PC-3 (cell line): ENCODE results near the gene TOGARAM2. TPM values are rescaled to one million over a fixed set of nuclear protein-coding genes. Genes with fewer than 3 reads are reported as not detected.

ENCODE experiments used
- ATAC-seq: fragments of 200-7000 bp; cut with Tn5 transposase; 2 replicates; pipeline ENCODE4 v1.9.1; 2020; ENCODE audit warnings: mild to moderate bottlenecking, moderate library complexity
- BruUV-seq: library from RNA; stranded (reverse); fragments of 400-500 nt; replicated peaks from 2 replicates; lab custom pipeline; 2021; lab: Mats Ljungman, UMichigan
- CTCF ChIA-PET: fragments of 300-600 bp; sonication (Branson Sonifier 250); formaldehyde crosslinking; loops from one replicate; lab custom pipeline; 2022; ENCODE audit warnings: antibody characterized with exemption; lab: Charles Lee
- POLR2A ChIA-PET: fragments of 300-600 bp; sonication (Branson Sonifier 250); formaldehyde crosslinking; loops from one replicate; lab custom pipeline; 2022; ENCODE audit warnings: antibody characterized with exemption; ENCODE audit not compliant: unreplicated experiment; lab: Charles Lee
- DNase-seq: peaks from one replicate; pipeline ENCODE4 v3.0.0-alpha.2; 2015
- H2AFZ ChIP-seq: fragments of 300-600 bp; sonication (generic); 2 replicates; pipeline ENCODE4 v1.6.0; 2016; ENCODE audit warnings: antibody characterized with exemption, low read length
- H3F3A ChIP-seq: fragments of 300-600 bp; sonication (generic); one replicate; pipeline ENCODE4 v1.6.0; 2017; ENCODE audit warnings: antibody characterized with exemption, low read length, control low read depth, mild to moderate bottlenecking; ENCODE audit not compliant: unreplicated experiment
- H3K27ac ChIP-seq: fragments of 300-600 bp; sonication (generic); 2 replicates; pipeline ENCODE4 v1.5.1; 2016; ENCODE audit warnings: mild to moderate bottlenecking, low read length
- H3K27me3 ChIP-seq: fragments of 300-600 bp; sonication (generic); 2 replicates; pipeline ENCODE4 v1.6.1; 2016; ENCODE audit warnings: low read length, mixed read lengths
- H3K36me3 ChIP-seq: fragments of 300-600 bp; sonication (generic); 2 replicates; pipeline ENCODE4 v1.6.1; 2016; ENCODE audit warnings: low read depth, mixed run types, low read length, mixed read lengths
- H3K4me1 ChIP-seq: fragments of 300-600 bp; sonication (generic); 2 replicates; pipeline ENCODE4 v1.5.1; 2016; ENCODE audit warnings: low read length; ENCODE audit not compliant: insufficient read depth
- H3K4me2 ChIP-seq: fragments of 300-600 bp; sonication (generic); 2 replicates; pipeline ENCODE4 v1.6.0; 2016; ENCODE audit warnings: low read length
- H3K4me3 ChIP-seq: fragments of 300-600 bp; sonication (generic); 2 replicates; pipeline ENCODE4 v1.5.1; 2016; ENCODE audit warnings: mild to moderate bottlenecking, low read length, mixed read lengths
- H3K79me2 ChIP-seq: fragments of 300-600 bp; sonication (generic); 2 replicates; pipeline ENCODE4 v1.6.1; 2017; ENCODE audit warnings: low read length, mixed read lengths
- H3K9ac ChIP-seq: fragments of 300-600 bp; sonication (generic); 2 replicates; pipeline ENCODE4 v1.6.0; 2016; ENCODE audit warnings: mild to moderate bottlenecking, low read length
- H3K9me2 ChIP-seq: fragments of 300-600 bp; sonication (generic); replicated peaks from 2 replicates; pipeline ENCODE4 v1.6.1; 2016; ENCODE audit warnings: mixed run types, low read length, mixed read lengths
- H3K9me3 ChIP-seq: fragments of 300-600 bp; sonication (generic); 2 replicates; pipeline ENCODE4 v1.6.1; 2016; ENCODE audit warnings: low read length, mixed read lengths
- H4K20me1 ChIP-seq: fragments of 300-600 bp; sonication (generic); 2 replicates; pipeline ENCODE4 v1.6.1; 2016; ENCODE audit warnings: low read length, mixed read lengths
- EZH2 ChIP-seq: fragments of 300-600 bp; sonication (generic); IDR thresholded peaks from one replicate; pipeline ENCODE4 v1.6.1; 2017; ENCODE audit warnings: antibody characterized with exemption, mild to moderate bottlenecking, low read length; ENCODE audit not compliant: unreplicated experiment
- EZH2phosphoT487 ChIP-seq: fragments of 300-600 bp; sonication (generic); IDR thresholded peaks from 2 replicates; pipeline ENCODE4 v1.6.1; 2018; ENCODE audit warnings: mild to moderate bottlenecking, antibody characterized with exemption, low read length, borderline replicate concordance
- intact Hi-C: fragments of 100-400 bp; cut with micrococcal nuclease; formaldehyde crosslinking; loops from 2 replicates; pipeline ENCODE4 v1.9.0; 2023
- total RNA-seq: library from RNA; depleted of rRNA; stranded (reverse); fragments of >200 nt; gene quantifications from 2 replicates; pipeline ENCODE4 v1.2.3, GENCODE V29; 2014
- TF ChIP-seq, protein P1 (sequence below): fragments of 300-600 bp; sonication (generic); conservative IDR thresholded peaks from 2 replicates; pipeline ENCODE4 v1.5.1; 2017; ENCODE audit warnings: antibody characterized with exemption, low read depth, mild to moderate bottlenecking, low read length

TOGARAM2 gene
- total RNA-seq, 1 experiment from 2014 or later = not detected

DNA sequence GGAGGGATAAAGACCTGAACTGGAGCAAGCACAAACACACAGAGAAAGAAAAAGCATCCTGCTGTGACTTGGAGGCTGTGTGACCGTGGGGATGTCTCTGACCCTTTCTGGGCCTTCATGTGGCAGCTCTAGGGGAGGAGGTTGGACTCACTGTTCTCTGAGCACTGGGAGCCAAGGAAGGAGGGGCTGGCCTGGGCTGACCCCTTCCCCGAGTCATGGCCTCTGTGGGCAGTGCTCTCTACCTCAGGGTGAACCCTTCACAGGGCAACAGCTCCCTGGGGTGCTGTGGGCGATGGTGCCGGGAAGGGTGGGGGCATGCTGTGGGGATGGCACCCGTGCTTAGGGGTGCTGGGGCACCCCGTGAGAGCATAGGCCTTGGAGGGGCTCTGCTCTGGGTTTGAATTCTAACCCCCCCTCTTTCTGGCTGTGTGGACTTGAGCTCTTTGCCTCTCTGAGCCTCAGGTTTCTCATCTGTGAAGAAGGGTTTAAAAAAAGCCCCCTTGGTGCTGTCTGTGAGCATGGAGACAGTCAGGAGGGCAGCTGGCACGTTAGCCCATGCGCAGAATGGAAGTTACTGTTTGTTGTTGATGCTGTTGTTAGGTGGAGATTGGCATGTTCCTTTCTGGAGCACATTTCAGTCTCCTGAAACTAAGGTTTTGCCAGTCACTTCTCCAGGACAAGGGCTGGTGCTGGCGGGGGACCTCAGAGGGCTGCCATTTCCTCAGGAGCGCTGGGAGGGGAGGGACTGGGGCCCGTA lies 700 bp downstream of the TOGARAM2 start:
- Histone ChIP-seq H3K27me3 (no peaks in the 10 kb centered on the region), H3K36me3 (no peaks in the 10 kb centered on the region), H2AFZ (no peak overlapping the region), H3K9me3 (no peaks in the 10 kb centered on the region), H4K20me1 (no peaks in the 10 kb centered on the region), H3F3A (no peaks in the 10 kb centered on the region), H3K9ac (no peak overlapping the region), H3K9me2 (no peaks in the 10 kb centered on the region), H3K27ac (no peak overlapping the region), H3K4me2 (no peak overlapping the region), H3K79me2 (no peaks in the 10 kb centered on the region), H3K4me1 (peaks cover 16% of the 10 kb centered on the region), H3K4me3 (no peak overlapping the region)
- DNase-seq (no peak), ATAC-seq (no peak)
- no TSS peak for BruUV-seq
- no peak for TF ChIP-seq EZH2phosphoT487
- TF ChIP-seq, protein P1, sequence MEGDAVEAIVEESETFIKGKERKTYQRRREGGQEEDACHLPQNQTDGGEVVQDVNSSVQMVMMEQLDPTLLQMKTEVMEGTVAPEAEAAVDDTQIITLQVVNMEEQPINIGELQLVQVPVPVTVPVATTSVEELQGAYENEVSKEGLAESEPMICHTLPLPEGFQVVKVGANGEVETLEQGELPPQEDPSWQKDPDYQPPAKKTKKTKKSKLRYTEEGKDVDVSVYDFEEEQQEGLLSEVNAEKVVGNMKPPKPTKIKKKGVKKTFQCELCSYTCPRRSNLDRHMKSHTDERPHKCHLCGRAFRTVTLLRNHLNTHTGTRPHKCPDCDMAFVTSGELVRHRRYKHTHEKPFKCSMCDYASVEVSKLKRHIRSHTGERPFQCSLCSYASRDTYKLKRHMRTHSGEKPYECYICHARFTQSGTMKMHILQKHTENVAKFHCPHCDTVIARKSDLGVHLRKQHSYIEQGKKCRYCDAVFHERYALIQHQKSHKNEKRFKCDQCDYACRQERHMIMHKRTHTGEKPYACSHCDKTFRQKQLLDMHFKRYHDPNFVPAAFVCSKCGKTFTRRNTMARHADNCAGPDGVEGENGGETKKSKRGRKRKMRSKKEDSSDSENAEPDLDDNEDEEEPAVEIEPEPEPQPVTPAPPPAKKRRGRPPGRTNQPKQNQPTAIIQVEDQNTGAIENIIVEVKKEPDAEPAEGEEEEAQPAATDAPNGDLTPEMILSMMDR = no peak
- no peak for TF ChIP-seq EZH2
- intact Hi-C loops = no loop called here
- POLR2A ChIA-PET = no interaction called here
- CTCF ChIA-PET = no interaction called here

DNA sequence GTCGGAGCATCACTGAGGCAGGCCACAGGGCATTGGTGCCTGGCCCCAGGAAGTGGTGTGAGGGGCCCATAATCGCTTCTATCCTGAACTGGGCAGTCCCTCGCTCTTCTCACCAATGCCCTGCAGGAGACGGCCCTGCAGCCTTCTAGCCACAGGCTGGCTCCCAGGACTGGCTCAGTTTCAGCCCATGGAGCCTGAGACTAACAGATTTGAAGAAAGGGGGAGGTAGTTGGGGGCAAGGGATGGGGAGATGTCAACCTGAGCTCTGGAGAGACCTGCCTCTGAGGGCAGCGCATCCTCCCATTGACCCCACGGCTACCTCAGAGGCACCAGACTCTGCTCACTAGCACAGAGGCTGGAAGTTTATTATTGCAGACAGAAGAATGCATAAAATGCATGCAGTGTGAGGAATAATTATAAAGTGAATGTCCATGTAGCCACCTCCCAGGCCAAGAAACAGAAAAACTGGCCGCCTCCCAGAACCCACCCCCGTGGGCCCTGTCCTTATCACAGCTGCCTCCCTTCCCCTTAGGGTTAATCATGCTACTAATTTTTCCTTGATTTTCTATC lies 1.4 kb downstream of the TOGARAM2 start:
- no peaks in the 10 kb centered on the region for H3K27me3 ChIP-seq
- peaks cover 10% of the 10 kb centered on the region for H3K4me1 ChIP-seq
- ChIA-PET CTCF (no interaction called here), POLR2A (no interaction called here)
- intact Hi-C loops = no loop called here
- ATAC-seq = no peak
- no peaks in the 10 kb centered on the region for H3F3A ChIP-seq
- no TSS peak for BruUV-seq
- no peaks in the 10 kb centered on the region for H4K20me1 ChIP-seq
- H3K9me2 ChIP-seq = no peaks in the 10 kb centered on the region
- H3K27ac ChIP-seq = no peak overlapping the region
- no peak overlapping the region for H2AFZ ChIP-seq
- H3K4me2 ChIP-seq = no peak overlapping the region
- no peak for TF ChIP-seq EZH2
- no peak for TF ChIP-seq EZH2phosphoT487
- TF ChIP-seq, protein P1 = no peak
- no peak for DNase-seq
- H3K79me2 ChIP-seq = no peaks in the 10 kb centered on the region
- H3K9ac ChIP-seq = no peak overlapping the region
- no peak overlapping the region for H3K4me3 ChIP-seq
- H3K9me3 ChIP-seq = no peaks in the 10 kb centered on the region
- no peaks in the 10 kb centered on the region for H3K36me3 ChIP-seq

DNA sequence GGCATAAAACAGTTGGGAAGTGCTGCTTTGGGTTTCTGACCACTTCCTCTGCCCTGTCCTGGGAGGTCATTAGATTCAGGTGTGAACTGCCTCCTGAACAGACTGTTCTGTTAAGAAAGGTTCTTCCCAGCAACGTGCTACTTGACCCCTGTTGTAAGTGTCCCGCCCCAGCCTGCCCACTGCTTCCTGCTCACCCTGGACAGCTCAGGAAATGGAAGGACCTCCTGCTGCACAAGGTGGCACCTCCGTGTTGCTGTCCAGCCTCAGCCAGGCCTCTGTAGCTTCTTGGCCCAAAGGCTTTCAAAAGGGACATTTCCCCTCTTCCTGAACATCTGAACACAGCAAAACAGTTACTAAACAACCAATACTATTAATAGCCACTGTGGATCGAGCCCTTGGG lies 5.3 kb downstream of the TOGARAM2 start:
- no peaks in the 10 kb centered on the region for H3K79me2 ChIP-seq
- TF ChIP-seq, protein P1 = no peak
- TF ChIP-seq EZH2phosphoT487 = no peak
- no peak for TF ChIP-seq EZH2
- H3K9me3 ChIP-seq = no peaks in the 10 kb centered on the region
- no peaks in the 10 kb centered on the region for H3K36me3 ChIP-seq
- no peaks in the 10 kb centered on the region for H3K27me3 ChIP-seq
- no peak overlapping the region for H3K4me2 ChIP-seq
- H4K20me1 ChIP-seq = no peaks in the 10 kb centered on the region
- BruUV-seq = no TSS peak
- no peak overlapping the region for H3K9ac ChIP-seq
- no peak overlapping the region for H3K4me3 ChIP-seq
- ChIA-PET POLR2A (no interaction called here), CTCF (no interaction called here)
- no peak overlapping the region for H2AFZ ChIP-seq
- no peaks in the 10 kb centered on the region for H3K4me1 ChIP-seq
- H3K27ac ChIP-seq = no peak overlapping the region
- H3K9me2 ChIP-seq = no peaks in the 10 kb centered on the region
- no peaks in the 10 kb centered on the region for H3F3A ChIP-seq
- ATAC-seq (no peak), DNase-seq (no peak)
- intact Hi-C loops = no loop called here
